GM12874 (cell line): Measurements from ENCODE around the gene ANO10.

Experiments used
- TF ChIP-seq, protein P1 (sequence below): IDR thresholded peaks from 2 replicates; pipeline ENCODE4 v1.5.1; 2011; ENCODE audit warnings: low read depth, mild to moderate bottlenecking, control low read depth, low read length, moderate library complexity; ENCODE audit not compliant: insufficient read depth

Gene ANO10

DNA sequence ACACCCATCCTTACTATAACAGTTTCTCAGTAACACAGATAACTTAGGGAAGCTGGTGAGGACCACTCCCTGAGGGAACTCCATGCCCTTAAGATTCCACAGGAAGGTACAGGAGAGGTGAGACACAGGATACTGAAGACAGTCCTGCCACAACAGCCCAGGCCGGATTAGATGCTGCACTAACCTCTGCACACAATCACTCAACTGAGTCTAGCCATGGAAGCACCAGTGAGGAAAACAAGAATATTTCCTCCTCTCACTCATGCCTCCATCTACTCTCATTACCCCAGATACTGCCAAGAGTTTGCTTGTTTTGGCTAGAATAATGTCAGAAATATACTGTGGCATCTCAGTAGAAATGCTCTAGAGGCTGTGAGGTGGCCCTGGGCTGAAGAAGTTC, 3.7 kb downstream of the ANO10 start:
- TF ChIP-seq, protein P1, sequence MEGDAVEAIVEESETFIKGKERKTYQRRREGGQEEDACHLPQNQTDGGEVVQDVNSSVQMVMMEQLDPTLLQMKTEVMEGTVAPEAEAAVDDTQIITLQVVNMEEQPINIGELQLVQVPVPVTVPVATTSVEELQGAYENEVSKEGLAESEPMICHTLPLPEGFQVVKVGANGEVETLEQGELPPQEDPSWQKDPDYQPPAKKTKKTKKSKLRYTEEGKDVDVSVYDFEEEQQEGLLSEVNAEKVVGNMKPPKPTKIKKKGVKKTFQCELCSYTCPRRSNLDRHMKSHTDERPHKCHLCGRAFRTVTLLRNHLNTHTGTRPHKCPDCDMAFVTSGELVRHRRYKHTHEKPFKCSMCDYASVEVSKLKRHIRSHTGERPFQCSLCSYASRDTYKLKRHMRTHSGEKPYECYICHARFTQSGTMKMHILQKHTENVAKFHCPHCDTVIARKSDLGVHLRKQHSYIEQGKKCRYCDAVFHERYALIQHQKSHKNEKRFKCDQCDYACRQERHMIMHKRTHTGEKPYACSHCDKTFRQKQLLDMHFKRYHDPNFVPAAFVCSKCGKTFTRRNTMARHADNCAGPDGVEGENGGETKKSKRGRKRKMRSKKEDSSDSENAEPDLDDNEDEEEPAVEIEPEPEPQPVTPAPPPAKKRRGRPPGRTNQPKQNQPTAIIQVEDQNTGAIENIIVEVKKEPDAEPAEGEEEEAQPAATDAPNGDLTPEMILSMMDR, result no peak

GRCh38 chr3:43616034-43616433, 5.8 kb downstream of the ANO10 start:
- TF ChIP-seq, protein P1, result no peak

GRCh38 chr3:43615133-43615532, 6.7 kb downstream of the ANO10 start:
- TF ChIP-seq, protein P1, result no peak

GRCh38 chr3:43613976-43614375, 7.8 kb downstream of the ANO10 start:
- TF ChIP-seq, protein P1, result no peak

GRCh38 chr3:43612419-43612818, 9.4 kb downstream of the ANO10 start:
- TF ChIP-seq, protein P1, result no peak

DNA sequence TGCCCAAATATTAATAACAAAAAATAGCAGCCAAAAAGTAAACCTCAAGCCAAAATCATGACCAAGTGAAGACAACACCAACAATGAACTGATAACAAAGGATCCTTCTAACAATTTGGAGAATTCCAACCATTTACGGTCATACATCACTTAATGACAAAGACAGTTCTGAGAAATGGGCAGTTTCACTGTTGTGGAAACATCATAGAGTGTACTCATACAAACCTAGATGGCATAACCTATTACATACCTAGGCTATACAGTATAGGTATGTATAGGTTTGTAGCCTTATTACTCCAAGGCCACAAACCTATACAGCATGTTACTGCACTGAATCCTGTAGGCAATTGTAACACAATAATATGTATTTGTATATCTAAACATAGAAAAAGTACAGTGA, 12.4 kb downstream of the ANO10 start:
- TF ChIP-seq, protein P1, result no peak

GRCh38 chr3:43608751-43609150, 13.1 kb downstream of the ANO10 start:
- TF ChIP-seq, protein P1, result no peak

DNA sequence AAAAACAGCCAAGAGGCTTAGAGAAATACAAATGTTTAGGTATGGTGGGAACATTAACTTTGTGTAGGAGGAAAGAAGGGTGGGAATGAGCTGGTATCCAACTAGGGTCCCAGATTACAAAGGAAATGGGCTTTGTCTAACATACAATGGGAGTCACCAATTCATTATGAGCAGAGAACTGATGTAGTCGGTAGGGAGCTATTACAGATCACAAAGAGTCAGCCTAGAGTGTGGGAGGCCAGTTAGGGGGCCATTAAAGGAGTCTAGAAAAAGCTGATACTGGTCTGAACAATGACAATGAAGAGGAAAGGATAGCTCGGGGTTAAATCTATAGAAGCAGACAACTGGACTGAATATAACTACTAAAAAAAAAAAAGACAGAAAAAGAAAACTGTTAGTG, 15.5 kb downstream of the ANO10 start:
- TF ChIP-seq, protein P1, result no peak
